22Rv1 (cell line): ENCODE measurements around the gene UNK.

Experiments used
- CTCF ChIP-seq: fragments of 450-650 bp; IDR thresholded peaks from 2 replicates; pipeline ENCODE4 v1.5.1; 2017; ENCODE audit warnings: mild to moderate bottlenecking
- ZFX ChIP-seq: fragments of 450-650 bp; IDR thresholded peaks from 2 replicates; pipeline ENCODE4 v1.6.1; 2017; ENCODE audit warnings: antibody characterized with exemption, borderline replicate concordance

GRCh38 chr17:75739174-75739573 lies 45.4 kb upstream of the UNK start:
- no peak for TF ChIP-seq CTCF
- TF ChIP-seq ZFX, result no peak
